Measurements from ENCODE around the gene RGL1.

The RGL1 gene

GRCh38 chr1:183885142-183885735, 80.3 kb downstream of the RGL1 start:
- in situ Hi-C loops (cut with MboI; ENCODE audit: low sequenced_read_pairs), result no loop called here

DNA sequence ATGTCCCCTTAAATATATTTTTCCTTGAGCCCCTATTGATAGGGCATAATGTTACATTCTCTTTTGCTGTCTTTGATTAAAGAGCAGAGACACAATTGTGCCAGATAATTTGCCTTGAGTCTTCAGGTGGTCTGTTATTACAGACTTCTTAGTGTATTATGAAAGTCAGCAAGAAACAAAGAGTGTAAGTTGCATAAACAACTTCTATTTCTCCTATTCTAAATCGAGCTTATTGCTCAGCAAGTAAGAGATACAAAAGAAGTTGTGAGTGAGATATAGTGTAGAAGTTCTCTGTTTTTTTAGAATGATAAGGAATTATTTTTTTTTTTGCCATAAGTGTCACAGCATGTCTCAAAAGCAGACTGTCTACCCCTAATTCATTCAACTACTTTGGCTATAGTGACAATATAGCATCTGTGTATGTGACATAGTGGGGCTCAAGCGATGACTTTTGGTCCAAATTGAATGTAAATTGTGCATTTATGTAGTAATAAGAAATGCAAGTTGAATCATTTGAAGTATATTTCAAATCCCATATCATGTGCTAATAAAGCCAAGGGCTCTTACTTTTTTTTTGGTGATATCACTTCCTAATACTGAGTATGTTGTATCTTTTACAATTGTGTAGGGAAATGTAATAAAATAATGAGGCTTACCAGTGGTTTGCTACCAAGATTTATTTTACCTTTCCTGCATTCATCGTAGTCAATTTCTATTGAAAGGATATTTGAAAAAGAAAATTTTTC, 81.3 kb downstream of the RGL1 start:
- in situ Hi-C loops (cut with MboI; ENCODE audit: low sequenced_read_pairs), result no loop called here

DNA sequence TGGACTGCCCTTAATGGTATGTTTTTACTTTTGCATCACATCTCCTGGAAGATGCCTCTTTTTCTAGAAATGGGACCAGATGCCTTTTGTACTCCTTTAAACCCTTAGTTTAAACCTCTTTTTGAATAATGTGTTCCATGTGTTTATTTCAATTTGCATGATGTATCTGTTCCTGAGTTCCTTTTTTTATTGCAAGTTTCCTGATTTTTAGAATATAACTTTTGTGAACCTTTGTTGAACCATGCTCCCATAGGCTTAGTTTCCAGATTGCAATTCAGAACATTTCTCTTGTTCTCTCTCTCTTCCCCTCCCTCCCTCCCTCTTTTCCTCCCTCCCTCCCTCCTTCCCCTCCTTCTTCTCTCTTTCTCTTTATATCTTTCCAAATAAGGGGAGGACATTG, 81.9 kb downstream of the RGL1 start:
- in situ Hi-C loops (cut with MboI; ENCODE audit: low sequenced_read_pairs), result no loop called here

DNA sequence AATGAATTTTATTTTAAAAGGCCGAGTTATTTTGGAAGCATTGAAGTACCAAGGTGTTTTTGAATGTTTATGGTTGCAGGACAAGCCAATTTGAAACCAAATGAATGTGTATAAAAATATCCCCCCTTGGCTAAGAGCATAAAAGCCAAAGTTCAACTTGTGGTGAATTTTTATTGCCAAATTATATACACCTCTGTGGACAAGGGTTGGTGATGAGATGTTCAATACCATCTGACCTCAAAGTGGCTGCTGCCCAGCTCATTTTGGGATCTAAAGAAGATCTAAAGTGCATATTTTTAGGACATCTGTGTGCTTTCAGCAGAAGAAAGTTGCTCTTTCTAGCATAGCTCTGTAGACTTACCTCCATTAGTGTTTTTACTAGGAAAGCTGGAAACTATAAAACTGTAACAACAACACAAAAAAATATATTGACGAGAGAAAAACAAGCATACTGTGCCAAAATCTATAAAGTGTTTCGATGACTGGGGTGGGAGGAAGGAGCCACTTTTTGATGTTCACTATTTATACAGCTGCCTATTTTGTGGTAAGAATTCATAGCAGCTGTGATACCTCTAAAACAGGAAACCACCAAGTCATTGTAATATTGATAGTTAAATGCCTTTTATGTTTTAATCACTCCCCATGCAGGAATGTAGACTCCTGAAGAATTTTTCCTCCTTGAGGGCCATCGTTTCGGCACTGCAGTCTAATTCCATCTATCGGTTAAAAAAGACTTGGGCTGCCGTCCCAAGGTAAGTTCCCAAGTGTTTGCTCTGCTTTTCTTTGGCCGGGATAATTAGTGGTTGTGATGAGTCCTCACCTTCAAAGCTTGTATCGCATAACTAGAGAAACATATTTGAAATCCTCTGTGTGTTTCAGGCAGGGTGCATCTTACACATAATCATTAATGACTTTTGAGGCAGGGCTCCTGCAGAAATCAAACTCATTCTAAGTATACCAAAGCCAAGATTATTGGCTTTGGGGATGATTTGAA, 83.2 kb downstream of the RGL1 start:
- in situ Hi-C loops (cut with MboI; ENCODE audit: low sequenced_read_pairs), result no loop called here

GRCh38 chr1:183889095-183889494, 84.2 kb downstream of the RGL1 start:
- in situ Hi-C loops (cut with MboI; ENCODE audit: low sequenced_read_pairs), result no loop called here

DNA sequence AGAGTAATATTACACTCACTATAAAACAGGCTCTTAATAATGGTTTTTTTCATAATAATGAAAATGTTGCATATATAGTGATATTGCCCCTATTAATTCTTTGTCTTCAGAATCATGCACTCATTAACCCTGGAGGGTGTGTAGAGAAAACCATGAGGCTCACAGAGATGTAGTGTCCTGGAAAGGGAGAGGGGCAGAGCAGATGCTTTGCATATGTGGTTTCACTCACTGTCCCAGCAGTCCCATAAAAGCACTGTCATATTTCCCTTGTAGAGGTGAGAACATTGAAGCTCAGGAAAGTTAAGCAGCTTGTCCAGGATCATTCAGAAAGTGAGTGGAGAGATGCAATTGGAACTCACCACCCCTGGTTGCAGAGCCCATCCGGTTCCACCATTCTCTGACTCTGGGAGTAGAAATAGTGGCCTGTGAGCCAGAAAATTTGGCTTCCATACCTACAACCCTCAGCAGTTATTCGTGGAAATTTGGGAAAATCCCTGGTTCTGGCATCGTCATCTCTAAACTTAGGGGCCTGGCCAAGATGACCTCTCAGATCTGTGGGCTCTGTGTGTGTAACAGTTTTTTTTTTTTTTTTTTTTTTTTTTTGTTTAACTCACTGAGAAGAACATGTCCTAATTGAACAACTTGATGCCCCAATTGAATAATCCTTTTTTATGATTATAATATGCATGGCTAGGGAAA, 86.4 kb downstream of the RGL1 start:
- in situ Hi-C loops (cut with MboI; ENCODE audit: low sequenced_read_pairs), result no loop called here

DNA sequence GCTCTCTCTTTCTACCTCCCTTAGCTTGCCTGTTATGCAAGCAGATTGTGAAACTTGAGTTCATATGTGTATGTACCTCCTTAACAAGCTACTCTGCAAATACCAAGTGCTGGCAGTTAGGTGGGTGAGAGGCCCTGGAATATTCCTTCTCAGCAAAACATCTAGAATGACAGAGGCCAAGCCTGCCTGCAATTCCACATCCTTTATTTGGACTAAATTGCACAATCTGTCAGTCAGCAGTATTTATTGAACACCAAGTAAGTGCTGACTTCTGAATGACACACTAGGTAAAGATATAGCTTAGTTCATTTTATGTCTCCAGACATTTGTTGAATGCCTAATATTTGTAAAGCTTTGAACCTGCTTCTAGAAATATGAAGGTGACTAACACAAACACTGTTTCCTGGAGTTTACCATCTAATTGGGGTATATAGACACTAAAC, 87.5 kb downstream of the RGL1 start:
- in situ Hi-C loops (cut with MboI; ENCODE audit: low sequenced_read_pairs), result no loop called here

DNA sequence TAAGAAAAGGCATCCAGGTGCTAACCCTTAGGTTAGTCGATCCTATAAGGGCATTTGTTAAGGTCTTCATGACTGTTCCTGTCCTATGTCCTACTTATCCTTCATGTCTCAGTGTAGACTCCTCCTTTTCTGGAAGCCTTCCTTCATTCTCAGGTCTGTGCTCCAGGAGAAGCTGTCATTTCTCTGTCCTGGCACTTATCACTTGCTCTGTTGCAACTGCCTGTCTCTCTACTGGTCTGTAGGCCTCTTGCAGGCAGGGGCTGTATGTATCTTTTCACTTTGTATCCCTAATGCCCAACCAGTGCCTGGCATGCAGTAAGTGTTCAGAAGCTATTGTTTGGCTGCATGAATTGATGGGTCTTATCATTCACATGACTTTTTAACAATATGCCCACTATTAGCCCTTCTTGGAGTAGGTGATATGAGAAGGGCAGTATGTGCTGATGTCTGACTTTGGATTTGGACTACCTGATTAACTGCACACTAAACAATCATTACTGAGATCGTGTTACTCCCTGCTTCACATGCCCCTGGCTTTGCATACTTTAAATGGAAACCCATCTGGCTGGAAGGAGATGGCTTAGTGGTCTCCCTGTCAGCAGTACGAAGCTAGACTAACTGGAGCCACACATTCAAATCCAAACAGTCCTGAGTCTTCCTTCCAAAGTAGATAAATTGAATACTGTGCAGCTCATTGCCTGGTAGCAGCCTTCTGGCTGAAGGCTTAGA, 88.8 kb downstream of the RGL1 start:
- in situ Hi-C loops (cut with MboI; ENCODE audit: low sequenced_read_pairs), result no loop called here

- in situ Hi-C loops (cut with MboI; ENCODE audit: low sequenced_read_pairs), result no loop called here
These were observed 89.3 kb downstream of the RGL1 start for GRCh38 chr1:183894290-183894565.

DNA sequence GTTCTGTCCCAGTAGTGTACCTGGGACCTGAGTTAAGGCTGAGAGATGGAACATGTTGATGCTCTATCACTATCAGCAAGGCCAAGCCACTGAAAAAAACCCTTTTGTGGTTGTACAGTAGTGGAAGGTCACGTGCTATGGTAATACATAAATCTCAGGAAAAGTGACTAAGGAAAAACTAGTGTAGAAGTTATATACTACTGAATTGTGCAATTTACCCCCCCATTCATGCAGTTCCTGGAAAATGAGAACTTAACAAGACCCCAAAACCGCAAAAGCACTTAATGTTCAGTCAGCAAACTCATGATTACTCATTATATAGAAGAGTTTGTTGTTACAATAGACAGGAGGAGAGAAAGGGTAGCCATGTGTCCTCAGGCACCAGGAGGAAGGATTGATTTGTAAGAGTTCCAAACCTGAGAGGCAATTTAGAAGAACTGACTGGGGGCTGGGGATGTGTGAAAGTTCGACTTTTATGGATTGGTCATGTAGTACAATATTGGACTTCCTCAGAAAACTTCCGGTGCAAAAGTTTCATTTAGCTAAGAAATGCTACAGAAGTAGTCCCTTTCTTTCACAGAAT, 91.6 kb downstream of the RGL1 start:
- in situ Hi-C loops (cut with MboI; ENCODE audit: low sequenced_read_pairs), result no loop called here

- in situ Hi-C loops (cut with MboI; ENCODE audit: low sequenced_read_pairs), result no loop called here
These were observed 93.1 kb downstream of the RGL1 start for GRCh38 chr1:183898001-183898396.

DNA sequence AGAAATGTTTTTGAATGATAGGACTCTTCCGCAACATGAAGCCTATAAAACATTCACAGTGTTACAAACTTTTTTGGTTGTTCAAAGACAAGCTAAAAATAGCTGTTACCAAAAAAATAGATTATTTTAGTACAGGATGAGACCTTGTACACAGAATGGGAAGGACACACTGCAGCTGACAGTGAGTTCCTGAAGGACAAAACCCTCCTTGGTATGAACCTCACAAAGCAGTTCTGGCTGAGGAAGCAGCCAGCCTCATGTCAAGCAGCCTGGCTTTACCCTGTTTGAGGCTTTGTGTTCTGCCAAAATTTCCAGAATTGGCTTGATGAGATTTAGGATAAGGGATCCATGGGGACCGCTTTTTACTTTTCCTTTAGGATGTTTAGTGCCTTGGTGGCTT, 93.7 kb downstream of the RGL1 start:
- in situ Hi-C loops (cut with MboI; ENCODE audit: low sequenced_read_pairs), result no loop called here

- in situ Hi-C loops (cut with MboI; ENCODE audit: low sequenced_read_pairs), result no loop called here
These were observed 96.9 kb downstream of the RGL1 start for GRCh38 chr1:183901748-183902330.

DNA sequence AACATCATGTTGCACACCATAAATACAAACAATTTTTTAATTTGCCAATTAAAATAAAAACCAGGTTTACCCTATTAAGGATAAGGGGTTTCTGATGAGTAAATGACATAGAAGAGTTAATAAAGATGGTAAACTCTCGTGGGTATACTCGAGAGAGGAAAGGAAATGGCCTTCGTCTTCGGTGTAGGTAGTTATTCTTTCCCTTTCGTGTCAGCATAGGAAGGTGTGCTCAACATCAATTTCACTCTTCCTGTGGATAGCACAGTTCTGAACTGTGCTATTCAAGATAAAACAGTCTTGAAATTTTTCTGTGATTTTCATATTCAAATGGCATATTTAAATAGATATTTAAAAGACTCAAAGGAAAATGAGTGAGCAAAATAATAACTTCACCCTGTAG, 98.2 kb downstream of the RGL1 start:
- in situ Hi-C loops (cut with MboI; ENCODE audit: low sequenced_read_pairs), result no loop called here

DNA sequence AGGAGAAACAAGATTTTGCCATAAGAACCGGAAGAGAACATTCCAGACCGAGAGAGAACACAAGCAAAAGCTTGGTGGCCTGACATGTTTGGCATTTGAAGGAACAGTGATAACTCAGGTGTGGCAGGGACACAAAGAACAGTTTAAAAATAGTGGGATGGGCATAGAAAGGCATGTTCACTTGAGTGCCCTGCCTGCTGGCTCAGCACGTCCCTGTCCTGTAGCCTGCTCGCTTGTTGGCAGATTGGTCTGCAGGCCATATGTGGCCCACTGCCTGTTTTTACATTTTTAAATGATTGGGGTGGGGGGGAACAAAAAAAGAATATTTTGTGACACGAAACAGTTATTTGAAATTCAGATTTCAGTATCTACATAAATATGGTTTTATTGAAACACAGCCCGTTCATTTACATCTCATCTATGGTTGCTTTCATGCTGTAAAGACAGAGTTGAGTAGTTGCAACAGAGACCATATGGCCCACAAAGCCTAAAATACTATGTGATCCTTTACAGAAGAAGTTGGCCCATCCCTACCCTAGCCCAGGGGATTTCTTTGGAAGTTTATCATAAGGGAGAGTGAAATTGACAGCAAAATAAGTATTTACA, 100.7 kb downstream of the RGL1 start:
- in situ Hi-C loops (cut with MboI; ENCODE audit: low sequenced_read_pairs), result no loop called here

DNA sequence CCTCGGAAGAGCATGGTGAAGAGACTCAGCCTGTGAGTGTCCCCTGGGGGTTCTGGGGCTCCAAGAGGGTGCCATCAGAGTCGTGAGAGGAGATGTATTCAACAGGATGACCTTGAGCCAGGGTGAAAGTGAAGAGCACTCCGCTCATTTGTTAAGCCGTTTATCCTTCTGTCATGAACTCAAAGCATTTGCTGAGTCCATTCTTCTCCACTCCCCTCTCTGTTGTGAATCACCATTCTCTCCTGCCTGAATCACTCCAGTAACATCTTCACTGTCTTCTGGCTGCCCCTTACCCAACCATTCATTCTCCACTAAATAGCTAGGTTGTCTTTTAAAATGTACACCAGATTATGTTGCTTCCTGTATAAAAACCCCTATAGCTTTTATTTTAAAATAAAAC, 102.2 kb downstream of the RGL1 start:
- in situ Hi-C loops (cut with MboI; ENCODE audit: low sequenced_read_pairs), result no loop called here

- in situ Hi-C loops (cut with MboI; ENCODE audit: low sequenced_read_pairs), result no loop called here
These were observed 103.2 kb downstream of the RGL1 start for GRCh38 chr1:183908079-183908478.

GRCh38 chr1:183909672-183910071, 104.8 kb downstream of the RGL1 start:
- in situ Hi-C loops (cut with MboI; ENCODE audit: low sequenced_read_pairs), result no loop called here

- in situ Hi-C loops (cut with MboI; ENCODE audit: low sequenced_read_pairs), result no loop called here
These were observed 105.9 kb downstream of the RGL1 start for GRCh38 chr1:183910845-183911244.

Data from hTERT RPE-1 (cell line).